A549 (cell line): ENCODE results near the gene FAM156A. TPM values are rescaled to one million over a fixed set of nuclear protein-coding genes. Genes with fewer than 3 reads are reported as not detected.
"Not testable (repeated sequence)": the region's sequence is repeated elsewhere in the genome, so short reads cannot be mapped to it uniquely, and the experiment has no call there.

Experiments used
- ATAC-seq, 2 experiments: fragments of 200-7000 bp in 1 of 2; fragments of >200 bp in 1 of 2; cut with Nextera tagmentation in 1 of 2; cut with Tn5 transposase in 1 of 2; 3 replicates each; pipeline versions ENCODE4 v1.8.0 to v1.9.1; 2018 to 2020; ENCODE audit warnings: mild to moderate bottlenecking in 1 of 2, moderate library complexity in 1 of 2
- CTCF ChIA-PET: fragments of 300-600 bp; sonication (Branson Sonifier 250); formaldehyde crosslinking; extraction: SDS; loops from one replicate; lab custom pipeline; 2021; ENCODE audit warnings: antibody characterized with exemption, inconsistent platforms; lab: Yijun Ruan, JAX
- POLR2A ChIA-PET: fragments of 350-600 bp; formaldehyde crosslinking; extraction: SDS; loops from one replicate; lab custom pipeline; 2021; ENCODE audit warnings: antibody characterized with exemption, inconsistent platforms; lab: Yijun Ruan, JAX
- DNase-seq, 2 experiments: peaks; one replicate each; pipeline versions ENCODE4 v3.0.0 to v3.0.0-alpha.2; 2011 to 2016; ENCODE audit warnings: low read depth in 1 of 2, low spot score in 1 of 2
- FAIRE-seq: peaks from 2 replicates; lab custom pipeline; 2011; peaks lifted over from hg19 to GRCh38; lab: Jason Lieb, UNC
- H3K27ac ChIP-seq, 2 experiments: fragments of >200 bp; sonication (Bioruptor Twin); formaldehyde crosslinking; 3 replicates each; pipeline ENCODE4 v1.5.1; 2016 to 2017
- H3K4me1 ChIP-seq: fragments of >200 bp; sonication (Bioruptor Twin); formaldehyde crosslinking; 3 replicates; pipeline ENCODE4 v1.6.1; 2016
- H3K4me2 ChIP-seq: fragments of >200 bp; sonication (Bioruptor Twin); formaldehyde crosslinking; 3 replicates; pipeline ENCODE4 v1.6.1; 2016
- H3K4me3 ChIP-seq: fragments of >200 bp; sonication (Bioruptor Twin); formaldehyde crosslinking; 3 replicates; pipeline ENCODE4 v1.5.1; 2016
- H3K9me3 ChIP-seq: fragments of >200 bp; sonication (Bioruptor Twin); formaldehyde crosslinking; 3 replicates; pipeline ENCODE4 v1.6.1; 2016
- CBX2 ChIP-seq: fragments of 200-600 bp; sonication (generic); IDR thresholded peaks from 2 replicates; pipeline ENCODE4 v1.6.1; 2016; ENCODE audit warnings: low read depth, mild to moderate bottlenecking, borderline replicate concordance
- CEBPB ChIP-seq, 2 experiments: fragments of >200 bp in 1 of 2; sonication (Bioruptor Twin) in 1 of 2; formaldehyde crosslinking in 1 of 2; IDR thresholded peaks; 2 replicates each; pipeline ENCODE4 v1.6.1; 2012 to 2016
- EHF ChIP-seq: fragments of 250-450 bp; sonication (Bioruptor Pico); IDR thresholded peaks from 2 replicates; pipeline ENCODE4 v1.5.0; 2020; ENCODE audit warnings: mild to moderate bottlenecking
- EP300 ChIP-seq, 2 experiments: fragments of >200 bp; sonication (Bioruptor Twin); formaldehyde crosslinking; IDR thresholded peaks; 2 replicates in 1 of 2; 3 replicates in 1 of 2; pipeline ENCODE4 v1.6.1; 2016 to 2017
- FOSB ChIP-seq: fragments of 250-450 bp; sonication (Bioruptor Pico); IDR thresholded peaks from 2 replicates; pipeline ENCODE4 v1.5.0; 2020; ENCODE audit warnings: mild to moderate bottlenecking, moderate library complexity
- FOSL2 ChIP-seq, 2 experiments: fragments of 450-650 bp in 1 of 2; fragments of >200 bp in 1 of 2; sonication (Bioruptor Twin) in 1 of 2; formaldehyde crosslinking; IDR thresholded peaks; 2 replicates each; pipeline versions ENCODE4 v1.5.0 to v1.6.1; 2016 to 2020; ENCODE audit warnings: mild to moderate bottlenecking in 1 of 2, moderate library complexity in 1 of 2
- FOXS1 ChIP-seq: fragments of 250-450 bp; sonication (Bioruptor Pico); IDR thresholded peaks from 2 replicates; pipeline ENCODE4 v1.5.0; 2020; ENCODE audit warnings: mild to moderate bottlenecking, moderate library complexity
- GATA3 ChIP-seq: IDR thresholded peaks from 2 replicates; pipeline ENCODE4 v1.6.1; 2012; ENCODE audit warnings: borderline replicate concordance
- HES2 ChIP-seq: fragments of >200 bp; sonication (Bioruptor Twin); formaldehyde crosslinking; IDR thresholded peaks from 2 replicates; pipeline ENCODE4 v1.6.1; 2016
- HOXB13 ChIP-seq: fragments of 250-450 bp; sonication (Bioruptor Pico); IDR thresholded peaks from 2 replicates; pipeline ENCODE4 v1.5.0; 2020; ENCODE audit warnings: low read depth, mild to moderate bottlenecking, moderate library complexity
- KDM1A ChIP-seq: fragments of 200-600 bp; sonication (generic); IDR thresholded peaks from 2 replicates; pipeline ENCODE4 v1.6.1; 2016; ENCODE audit warnings: low read depth, mild to moderate bottlenecking
- KDM5A ChIP-seq: fragments of 200-600 bp; sonication (generic); IDR thresholded peaks from 2 replicates; pipeline ENCODE4 v1.6.1; 2016; ENCODE audit warnings: antibody characterized with exemption, mild to moderate bottlenecking
- NPAS2 ChIP-seq: fragments of 250-450 bp; sonication (Bioruptor Pico); IDR thresholded peaks from 2 replicates; pipeline ENCODE4 v1.8.0; 2022; ENCODE audit warnings: mild to moderate bottlenecking, moderate library complexity, borderline replicate concordance
- NR3C1 ChIP-seq: fragments of >200 bp; sonication (Bioruptor Twin); formaldehyde crosslinking; IDR thresholded peaks from 3 replicates; pipeline ENCODE4 v1.6.1; 2017
- RAD21 ChIP-seq, 2 experiments: fragments of >200 bp in 1 of 2; sonication (Bioruptor Twin) in 1 of 2; formaldehyde crosslinking in 1 of 2; IDR thresholded peaks in 1 of 2; conservative IDR thresholded peaks in 1 of 2; 2 replicates in 1 of 2; 3 replicates in 1 of 2; pipeline ENCODE4 v1.6.1; 2012 to 2018; ENCODE audit warnings: inconsistent platforms in 1 of 2
- RCOR1 ChIP-seq: fragments of 150-350 bp; IDR thresholded peaks from 2 replicates; pipeline ENCODE4 v1.6.1; 2014; ENCODE audit warnings: antibody characterized with exemption, low read length, low read depth
- RFX5 ChIP-seq: fragments of 450-650 bp; IDR thresholded peaks from 2 replicates; pipeline ENCODE4 v1.7.1; 2014; ENCODE audit warnings: antibody characterized with exemption, mild to moderate bottlenecking, moderate library complexity
- TFCP2L1 ChIP-seq: fragments of 250-450 bp; sonication (Bioruptor Pico); IDR thresholded peaks from 2 replicates; pipeline ENCODE4 v1.5.0; 2021; ENCODE audit warnings: mild to moderate bottlenecking
- TP53 ChIP-seq: fragments of 250-450 bp; sonication (Bioruptor Pico); IDR thresholded peaks from 2 replicates; pipeline ENCODE4 v1.5.0; 2021; ENCODE audit warnings: mild to moderate bottlenecking, moderate library complexity
- USF2 ChIP-seq: fragments of 450-650 bp; IDR thresholded peaks from 2 replicates; pipeline ENCODE4 v1.6.1; 2014; ENCODE audit warnings: antibody characterized with exemption
- ZC3H11A ChIP-seq: fragments of 450-650 bp; IDR thresholded peaks from 2 replicates; pipeline ENCODE4 v1.6.1; 2014; ENCODE audit warnings: antibody characterized with exemption, mild to moderate bottlenecking
- ZFP36 ChIP-seq: fragments of 450-650 bp; IDR thresholded peaks from 2 replicates; pipeline ENCODE4 v1.6.1; 2014; ENCODE audit warnings: borderline replicate concordance; ENCODE audit not compliant: partially characterized antibody
- WGBS: methylation state at CpG from one replicate; pipeline ENCODE4 v1.1.6; 2017; ENCODE audit errors: missing lambda C conversion rate; 5-methylcytosine and 5-hydroxymethylcytosine counted together
- polyA minus RNA-seq: library from RNA; depleted of rRNA, polyadenylated mRNA; stranded (reverse); fragments of >200 nt; gene quantifications from 2 replicates; pipeline ENCODE4 v1.2.3, GENCODE V29; 2011; rRNA and poly(A)+ RNA removed
- polyA plus RNA-seq, 4 experiments: library from polyadenylated mRNA; depleted of rRNA in 3 of 4; stranded (reverse); fragments of >200 nt; fragmentation: RNase III in 1 of 4; extraction: RNeasy Plus Mini Kit Qiagen cat#74134 plus additional on column Dnase treatment in 1 of 4; gene quantifications; 2 replicates in 3 of 4; 3 replicates in 1 of 4; pipeline ENCODE4 v1.2.3, GENCODE V29; 2011 to 2017
- TF ChIP-seq, protein P1 (sequence below): IDR thresholded peaks from 2 replicates; pipeline ENCODE4 v1.6.1; 2012
- TF ChIP-seq, protein P2 (sequence below): fragments of 150-350 bp; IDR thresholded peaks from 2 replicates; pipeline ENCODE4 v1.6.1; 2014; ENCODE audit warnings: low read depth, mild to moderate bottlenecking, low read length
- TF ChIP-seq, protein P3 (sequence below): IDR thresholded peaks from 2 replicates; pipeline ENCODE4 v1.6.1; 2012
- TF ChIP-seq, protein P4 (sequence below): fragments of 250-450 bp; sonication (Bioruptor Pico); IDR thresholded peaks from 2 replicates; pipeline ENCODE4 v1.5.0; 2021; ENCODE audit warnings: mild to moderate bottlenecking, moderate library complexity, borderline replicate concordance

The FAM156A gene
- polyA plus RNA-seq (2011; rRNA removed) (18.2 and 22.6 TPM in 2 replicates), polyA plus RNA-seq (2017; fragmentation: RNase III; extraction: RNeasy Plus Mini Kit Qiagen cat#74134 plus additional on column Dnase treatment) (19.8 to 24.8 TPM (median 20.1 TPM) in 3 replicates), polyA minus RNA-seq (4.8 and 10.2 TPM in 2 replicates)
- polyA plus RNA-seq (2012; cell fraction: cytosol; rRNA removed) = 21.4 and 31.9 TPM in 2 replicates
- polyA plus RNA-seq (2012; cell fraction: nucleus; rRNA removed) = 76.0 and 108 TPM in 2 replicates

DNA sequence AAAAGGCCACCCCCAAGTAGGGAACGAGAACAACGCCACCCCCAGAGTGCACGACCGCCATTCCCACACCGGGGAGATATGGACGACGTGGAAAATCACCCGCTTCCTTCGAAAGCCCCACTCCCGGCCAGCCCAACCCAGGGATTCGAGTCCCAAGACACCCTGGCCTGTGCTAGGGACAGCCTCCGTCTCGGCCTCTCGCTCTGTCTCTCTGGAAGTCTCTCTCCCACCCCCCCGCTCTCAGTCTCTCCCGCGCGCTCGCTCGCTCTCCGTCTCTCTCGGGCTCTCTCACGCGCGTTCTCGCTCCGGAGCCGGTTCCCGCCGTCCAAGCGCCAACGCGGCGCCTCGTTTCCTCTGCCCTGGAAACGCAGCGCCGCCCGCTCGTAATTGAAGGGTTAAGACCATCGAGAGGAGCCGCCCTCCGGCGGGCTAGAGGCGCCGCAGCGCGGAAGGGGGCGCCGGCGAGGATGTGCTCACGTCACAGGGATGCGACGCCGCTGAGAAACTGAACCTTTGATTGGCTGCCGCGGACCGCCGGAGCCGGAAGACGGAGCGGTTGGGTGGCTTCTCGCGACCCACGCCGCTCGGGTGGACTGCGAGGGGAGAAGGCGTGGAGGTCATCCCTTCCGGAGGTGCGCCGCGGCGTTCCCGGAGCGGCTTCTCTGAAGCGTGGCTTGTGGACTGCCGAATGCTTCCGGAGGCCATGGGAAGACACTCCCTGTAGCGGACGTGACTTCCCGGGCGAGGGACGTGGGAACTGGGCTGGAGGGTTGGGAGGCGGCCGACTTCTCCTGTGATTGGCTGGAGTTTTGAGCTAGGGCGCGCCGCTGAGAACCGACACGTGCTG lies at the start of gene FAM156A:
Gene FAM156A (minus strand): TSS at position 406 of the 847 bp plus-strand sequence. CDS start 9,930 bp downstream, outside the sequence.
- CTCF ChIA-PET, H3K27ac ChIP-seq, POLR2A ChIA-PET, H3K4me1 ChIP-seq, H3K4me2 ChIP-seq, H3K9me3 ChIP-seq, DNase-seq, H3K4me3 ChIP-seq: not testable (repeated sequence)
- WGBS = no CpG with 5 or more reads among the region's 91 CpGs
- FAIRE-seq = peak; percentile 96
- ATAC-seq = peak; percentile 91 to 93

- TF ChIP-seq FOXS1 (no peak), FOSL2 (IDR thresholded peaks at IDR 0.05) (no peak), FOSL2 (CRISPR knock-in tag; IDR thresholded peaks at IDR 0.05) (no peak), NPAS2 (CRISPR knock-in tag) (no peak), CEBPB (IDR thresholded peaks at IDR 0.05) (no peak), RCOR1 (no peak)
- TF ChIP-seq, protein P1, sequence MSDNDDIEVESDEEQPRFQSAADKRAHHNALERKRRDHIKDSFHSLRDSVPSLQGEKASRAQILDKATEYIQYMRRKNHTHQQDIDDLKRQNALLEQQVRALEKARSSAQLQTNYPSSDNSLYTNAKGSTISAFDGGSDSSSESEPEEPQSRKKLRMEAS = no peak
- TF ChIP-seq, protein P2, sequence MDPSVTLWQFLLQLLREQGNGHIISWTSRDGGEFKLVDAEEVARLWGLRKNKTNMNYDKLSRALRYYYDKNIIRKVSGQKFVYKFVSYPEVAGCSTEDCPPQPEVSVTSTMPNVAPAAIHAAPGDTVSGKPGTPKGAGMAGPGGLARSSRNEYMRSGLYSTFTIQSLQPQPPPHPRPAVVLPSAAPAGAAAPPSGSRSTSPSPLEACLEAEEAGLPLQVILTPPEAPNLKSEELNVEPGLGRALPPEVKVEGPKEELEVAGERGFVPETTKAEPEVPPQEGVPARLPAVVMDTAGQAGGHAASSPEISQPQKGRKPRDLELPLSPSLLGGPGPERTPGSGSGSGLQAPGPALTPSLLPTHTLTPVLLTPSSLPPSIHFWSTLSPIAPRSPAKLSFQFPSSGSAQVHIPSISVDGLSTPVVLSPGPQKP = no peak
- DNase-seq (no peak), FAIRE-seq (no peak), ATAC-seq (no peak)
- no peaks in the 10 kb centered on the region; the same call in 2 of the 3 replicates for H3K9me3 ChIP-seq
- no peaks in the 10 kb centered on the region for H3K4me1 ChIP-seq
- no peak overlapping the region for H3K27ac ChIP-seq
- 39% methylated on average over 3 of the region's 3 CpGs for WGBS
- no peak overlapping the region for H3K4me2 ChIP-seq
- ChIA-PET POLR2A (no interaction called here), CTCF (interaction anchor here (0.7 to 4.5 kb wide), 2 partner anchors 10 to 37 kb away, joined by 3 to 17 read pairs; no protein-coding TSS in a partner anchor)
- no peak overlapping the region for H3K4me3 ChIP-seq
These were observed 47.0 kb upstream of the FAM156A start for GRCh38 chrX:53005327-53005726.

DNA sequence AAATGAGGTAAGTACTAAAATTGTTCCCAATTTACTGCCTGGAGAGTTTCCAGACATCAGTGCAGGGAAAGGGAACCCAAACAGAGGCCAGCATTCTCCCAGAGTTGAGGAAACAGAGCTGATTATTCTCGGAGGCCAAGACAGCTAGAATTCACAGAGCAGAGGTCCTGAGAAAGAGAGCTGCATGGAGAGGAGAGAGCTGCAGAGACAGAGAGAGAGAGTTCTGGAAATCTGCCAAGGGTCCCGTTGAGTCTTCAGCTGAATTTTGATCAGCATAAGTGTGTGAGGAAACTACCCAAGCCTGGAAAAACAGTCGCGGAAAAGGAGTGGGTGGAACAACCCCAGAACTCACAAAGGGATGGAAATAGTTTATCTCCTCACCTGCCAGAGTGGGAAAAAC lies 46.5 kb upstream of the FAM156A start:
- H3K4me3 ChIP-seq = no peak overlapping the region

More for the DNA sequence above, 46.5 kb upstream of the FAM156A start:
- 30% methylated on average over 4 of the region's 4 CpGs for WGBS
- FAIRE-seq (no peak), ATAC-seq (no peak), DNase-seq (no peak)
- H3K27ac ChIP-seq = no peak overlapping the region
- POLR2A ChIA-PET = interaction anchor here (1.4 kb wide), 1 partner anchor 77 kb away, joined by 5 read pairs; the partner anchor contains the start of gene TSPYL2
- H3K9me3 ChIP-seq = no peaks in the 10 kb centered on the region; the same call in 2 of the 3 replicates
- TF ChIP-seq, protein P3, sequence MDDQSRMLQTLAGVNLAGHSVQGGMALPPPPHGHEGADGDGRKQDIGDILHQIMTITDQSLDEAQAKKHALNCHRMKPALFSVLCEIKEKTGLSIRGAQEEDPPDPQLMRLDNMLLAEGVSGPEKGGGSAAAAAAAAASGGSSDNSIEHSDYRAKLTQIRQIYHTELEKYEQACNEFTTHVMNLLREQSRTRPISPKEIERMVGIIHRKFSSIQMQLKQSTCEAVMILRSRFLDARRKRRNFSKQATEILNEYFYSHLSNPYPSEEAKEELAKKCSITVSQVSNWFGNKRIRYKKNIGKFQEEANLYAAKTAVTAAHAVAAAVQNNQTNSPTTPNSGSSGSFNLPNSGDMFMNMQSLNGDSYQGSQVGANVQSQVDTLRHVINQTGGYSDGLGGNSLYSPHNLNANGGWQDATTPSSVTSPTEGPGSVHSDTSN = no peak
- TF ChIP-seq USF2 = no peak
- no peak for TF ChIP-seq GATA3
- TF ChIP-seq, protein P4, sequence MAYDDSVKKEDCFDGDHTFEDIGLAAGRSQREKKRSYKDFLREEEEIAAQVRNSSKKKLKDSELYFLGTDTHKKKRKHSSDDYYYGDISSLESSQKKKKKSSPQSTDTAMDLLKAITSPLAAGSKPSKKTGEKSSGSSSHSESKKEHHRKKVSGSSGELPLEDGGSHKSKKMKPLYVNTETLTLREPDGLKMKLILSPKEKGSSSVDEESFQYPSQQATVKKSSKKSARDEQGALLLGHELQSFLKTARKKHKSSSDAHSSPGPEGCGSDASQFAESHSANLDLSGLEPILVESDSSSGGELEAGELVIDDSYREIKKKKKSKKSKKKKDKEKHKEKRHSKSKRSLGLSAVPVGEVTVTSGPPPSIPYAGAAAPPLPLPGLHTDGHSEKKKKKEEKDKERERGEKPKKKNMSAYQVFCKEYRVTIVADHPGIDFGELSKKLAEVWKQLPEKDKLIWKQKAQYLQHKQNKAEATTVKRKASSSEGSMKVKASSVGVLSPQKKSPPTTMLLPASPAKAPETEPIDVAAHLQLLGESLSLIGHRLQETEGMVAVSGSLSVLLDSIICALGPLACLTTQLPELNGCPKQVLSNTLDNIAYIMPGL (CRISPR knock-in tag) = no peak
- no peak for TF ChIP-seq EHF (CRISPR knock-in tag)
- TF ChIP-seq FOSL2 (IDR thresholded peaks at IDR 0.05) = no peak
- TF ChIP-seq FOSL2 (CRISPR knock-in tag; IDR thresholded peaks at IDR 0.05) = no peak
- TF ChIP-seq HES2 = no peak
- TF ChIP-seq KDM1A = no peak
- TF ChIP-seq HOXB13 = no peak
- no peak for TF ChIP-seq NR3C1
- no peak for TF ChIP-seq RAD21 (conservative IDR thresholded peaks at IDR 0.05 in 1 of 2, IDR thresholded peaks at IDR 0.05 in 1 of 2)
- no peak for TF ChIP-seq RFX5
- TF ChIP-seq TFCP2L1 (CRISPR knock-in tag) = no peak
- TF ChIP-seq ZC3H11A = no peak
- TF ChIP-seq ZFP36 = no peak
- TF ChIP-seq EP300 (IDR thresholded peaks at IDR 0.05) = no peak
- no peak for TF ChIP-seq CBX2
- TF ChIP-seq FOSB (CRISPR knock-in tag) = no peak
- TF ChIP-seq KDM5A = no peak
- TF ChIP-seq TP53 = no peak
- CTCF ChIA-PET = interaction anchor here (1.7 to 4.5 kb wide), 2 partner anchors 10 to 15 kb away, joined by 8 to 17 read pairs; no protein-coding TSS in a partner anchor
- H3K4me2 ChIP-seq = no peak overlapping the region
- H3K4me1 ChIP-seq = no peaks in the 10 kb centered on the region
